PC-3 (cell line): Measurements from ENCODE around the gene GPD2.

Experiments
- EZH2 ChIP-seq: fragments of 300-600 bp; sonication (generic); IDR thresholded peaks from one replicate; pipeline ENCODE4 v1.6.1; 2017; ENCODE audit warnings: antibody characterized with exemption, mild to moderate bottlenecking, low read length; ENCODE audit not compliant: unreplicated experiment
- TF ChIP-seq, protein P1 (sequence below): fragments of 300-600 bp; sonication (generic); conservative IDR thresholded peaks from 2 replicates; pipeline ENCODE4 v1.5.1; 2017; ENCODE audit warnings: antibody characterized with exemption, low read depth, mild to moderate bottlenecking, low read length

DNA sequence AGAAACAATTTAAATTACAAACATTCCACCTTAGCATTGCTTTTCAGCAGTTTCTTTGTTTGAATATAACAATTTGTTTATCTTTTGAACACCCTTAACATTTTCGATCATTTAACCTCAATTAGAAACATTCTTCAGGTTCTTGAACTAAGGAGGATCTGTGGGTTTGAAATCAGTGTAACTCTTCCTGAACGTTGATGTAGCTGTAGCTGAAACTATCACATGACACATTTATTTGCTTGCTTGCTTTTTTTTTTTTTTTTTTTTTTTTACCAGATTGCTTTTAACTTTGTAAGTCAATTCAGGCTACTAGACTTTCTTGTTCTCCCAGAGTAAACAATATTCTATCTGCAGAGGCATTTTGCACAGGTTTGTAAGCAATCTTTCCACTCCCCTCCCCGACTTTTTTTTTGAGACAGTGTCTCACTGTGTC is 47.6 kb downstream of the GPD2 start:
- TF ChIP-seq, protein P1, sequence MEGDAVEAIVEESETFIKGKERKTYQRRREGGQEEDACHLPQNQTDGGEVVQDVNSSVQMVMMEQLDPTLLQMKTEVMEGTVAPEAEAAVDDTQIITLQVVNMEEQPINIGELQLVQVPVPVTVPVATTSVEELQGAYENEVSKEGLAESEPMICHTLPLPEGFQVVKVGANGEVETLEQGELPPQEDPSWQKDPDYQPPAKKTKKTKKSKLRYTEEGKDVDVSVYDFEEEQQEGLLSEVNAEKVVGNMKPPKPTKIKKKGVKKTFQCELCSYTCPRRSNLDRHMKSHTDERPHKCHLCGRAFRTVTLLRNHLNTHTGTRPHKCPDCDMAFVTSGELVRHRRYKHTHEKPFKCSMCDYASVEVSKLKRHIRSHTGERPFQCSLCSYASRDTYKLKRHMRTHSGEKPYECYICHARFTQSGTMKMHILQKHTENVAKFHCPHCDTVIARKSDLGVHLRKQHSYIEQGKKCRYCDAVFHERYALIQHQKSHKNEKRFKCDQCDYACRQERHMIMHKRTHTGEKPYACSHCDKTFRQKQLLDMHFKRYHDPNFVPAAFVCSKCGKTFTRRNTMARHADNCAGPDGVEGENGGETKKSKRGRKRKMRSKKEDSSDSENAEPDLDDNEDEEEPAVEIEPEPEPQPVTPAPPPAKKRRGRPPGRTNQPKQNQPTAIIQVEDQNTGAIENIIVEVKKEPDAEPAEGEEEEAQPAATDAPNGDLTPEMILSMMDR: no peak
- no peak for TF ChIP-seq EZH2
